ENCODE measurements around the gene CCDC33. TPM values are rescaled to one million over a fixed set of nuclear protein-coding genes. Genes with fewer than 3 reads are reported as not detected.

CCDC33 gene
- total RNA-seq, 1 donor from 2014 or later, result 0.41 TPM

DNA sequence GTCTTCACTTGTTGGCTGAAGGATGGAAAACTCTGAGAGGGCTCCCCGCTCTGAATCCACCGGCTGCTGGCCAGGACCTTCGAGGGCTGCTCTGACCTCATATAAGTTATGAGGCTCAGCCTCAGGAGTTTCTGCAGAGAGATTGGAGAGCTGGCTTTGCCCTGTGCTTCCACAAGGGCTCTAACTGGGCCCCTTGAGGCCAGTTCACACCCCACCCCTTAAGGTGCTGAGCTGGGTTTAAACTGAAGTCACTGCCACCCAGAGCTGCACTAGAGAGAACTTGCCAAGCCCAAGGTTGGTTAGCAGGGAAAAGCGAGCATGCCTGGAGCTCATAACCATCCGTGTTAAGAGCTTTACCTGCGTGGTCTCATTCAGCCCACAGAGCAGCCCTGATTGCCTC lies 2.8 kb upstream of the CCDC33 start:
- TF ChIP-seq EZH2 (IDR thresholded peaks at IDR 0.05; ENCODE audit: insufficient read depth, low read length), result no peak
- TF ChIP-seq, protein P1, sequence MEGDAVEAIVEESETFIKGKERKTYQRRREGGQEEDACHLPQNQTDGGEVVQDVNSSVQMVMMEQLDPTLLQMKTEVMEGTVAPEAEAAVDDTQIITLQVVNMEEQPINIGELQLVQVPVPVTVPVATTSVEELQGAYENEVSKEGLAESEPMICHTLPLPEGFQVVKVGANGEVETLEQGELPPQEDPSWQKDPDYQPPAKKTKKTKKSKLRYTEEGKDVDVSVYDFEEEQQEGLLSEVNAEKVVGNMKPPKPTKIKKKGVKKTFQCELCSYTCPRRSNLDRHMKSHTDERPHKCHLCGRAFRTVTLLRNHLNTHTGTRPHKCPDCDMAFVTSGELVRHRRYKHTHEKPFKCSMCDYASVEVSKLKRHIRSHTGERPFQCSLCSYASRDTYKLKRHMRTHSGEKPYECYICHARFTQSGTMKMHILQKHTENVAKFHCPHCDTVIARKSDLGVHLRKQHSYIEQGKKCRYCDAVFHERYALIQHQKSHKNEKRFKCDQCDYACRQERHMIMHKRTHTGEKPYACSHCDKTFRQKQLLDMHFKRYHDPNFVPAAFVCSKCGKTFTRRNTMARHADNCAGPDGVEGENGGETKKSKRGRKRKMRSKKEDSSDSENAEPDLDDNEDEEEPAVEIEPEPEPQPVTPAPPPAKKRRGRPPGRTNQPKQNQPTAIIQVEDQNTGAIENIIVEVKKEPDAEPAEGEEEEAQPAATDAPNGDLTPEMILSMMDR (IDR thresholded peaks at IDR 0.05; ENCODE audit: insufficient read depth, low read depth, low read length), result no peak
- no peak overlapping the region for H3K4me3 Mint-ChIP-seq (ENCODE audit: unreplicated experiment)
- no peak overlapping the region for H3K4me2 ChIP-seq (ENCODE audit: low read length)
- H3K27me3 Mint-ChIP-seq (ENCODE audit: low read depth, unreplicated experiment), result peaks cover 52% of the 10 kb centered on the region
- no peaks in the 10 kb centered on the region for H3K27me3 ChIP-seq (ENCODE audit: insufficient read depth, low read length)
- DNase-seq (ENCODE audit: low read depth) (no peak), FAIRE-seq (no peak)
- no peaks in the 10 kb centered on the region for H3K9me3 Mint-ChIP-seq (ENCODE audit: unreplicated experiment)
- H2AFZ ChIP-seq (ENCODE audit: low read depth, low read length), result no peak overlapping the region
- H3K4me3 ChIP-seq (ENCODE audit: insufficient read depth, low read depth, low read length), result no peak overlapping the region
- H3K4me1 ChIP-seq (ENCODE audit: insufficient read depth, low read length), result peaks cover 17% of the 10 kb centered on the region
- H3K4me1 Mint-ChIP-seq (ENCODE audit: low read depth, unreplicated experiment), result peaks cover 9% of the 10 kb centered on the region
- no peak overlapping the region for H3K27ac ChIP-seq (ENCODE audit: low read depth, low read length)
- no peak overlapping the region for H3K9ac ChIP-seq (ENCODE audit: low read length)
- no peaks in the 10 kb centered on the region for H3K36me3 Mint-ChIP-seq (ENCODE audit: low read depth, unreplicated experiment)
- H3K9me3 ChIP-seq (ENCODE audit: insufficient read depth, low read depth, low read length), result no peaks in the 10 kb centered on the region
- no peaks in the 10 kb centered on the region for H3K36me3 ChIP-seq (ENCODE audit: insufficient read depth, low read length)
- H4K20me1 ChIP-seq (ENCODE audit: insufficient read depth, low read length), result no peaks in the 10 kb centered on the region
- no peak overlapping the region for H3K27ac Mint-ChIP-seq (ENCODE audit: unreplicated experiment)
- no peaks in the 10 kb centered on the region for H3K79me2 ChIP-seq (ENCODE audit: insufficient read depth, low read length)

DNA sequence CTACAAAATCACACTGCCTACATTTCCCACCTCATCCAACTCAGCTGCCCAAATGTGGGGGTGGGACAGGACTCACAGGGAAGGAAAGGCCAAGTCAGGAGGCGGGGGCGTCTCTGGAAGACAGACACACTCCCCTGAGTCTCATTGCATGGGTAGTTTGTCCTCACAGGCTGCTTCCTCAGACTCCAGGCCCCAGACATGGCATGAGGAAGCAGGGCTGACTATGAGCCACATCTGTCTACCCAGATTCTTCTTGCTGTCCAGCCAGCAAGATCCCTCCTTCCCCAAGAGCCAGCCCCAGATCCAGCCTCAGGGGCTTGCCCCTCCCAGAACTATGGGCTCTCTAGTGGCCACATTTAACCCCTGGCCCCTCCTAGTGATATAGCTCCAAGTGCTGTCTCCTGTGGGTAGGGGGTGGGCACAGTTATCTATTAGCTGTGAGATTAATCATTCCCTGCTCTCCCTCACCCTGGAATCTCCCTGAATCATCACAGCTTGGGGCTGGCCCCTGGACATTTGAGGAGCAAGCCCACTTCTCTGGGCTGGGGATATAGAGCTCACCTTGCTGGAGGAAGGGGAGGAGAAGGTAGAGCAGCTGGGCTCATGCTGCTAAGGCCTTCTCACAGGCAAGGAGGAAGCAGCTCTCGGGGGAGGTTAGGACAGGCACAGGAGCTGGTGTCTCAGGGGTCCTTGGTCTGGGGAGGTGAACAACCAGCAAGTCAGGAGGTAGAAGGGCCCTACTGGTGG lies 2.1 kb upstream of the CCDC33 start:
- peaks cover 11% of the 10 kb centered on the region for H3K4me1 ChIP-seq (ENCODE audit: insufficient read depth, low read length)
- no peaks in the 10 kb centered on the region for H3K79me2 ChIP-seq (ENCODE audit: insufficient read depth, low read length)
- TF ChIP-seq EZH2 (IDR thresholded peaks at IDR 0.05; ENCODE audit: insufficient read depth, low read length), result no peak
- TF ChIP-seq, protein P1 (IDR thresholded peaks at IDR 0.05; ENCODE audit: insufficient read depth, low read depth, low read length), result no peak
- no peak overlapping the region for H3K27ac ChIP-seq (ENCODE audit: low read depth, low read length)
- no peak overlapping the region for H2AFZ ChIP-seq (ENCODE audit: low read depth, low read length)
- Mint-ChIP-seq H3K4me1 (ENCODE audit: low read depth, unreplicated experiment) (peaks cover 9% of the 10 kb centered on the region), H3K27ac (ENCODE audit: unreplicated experiment) (no peak overlapping the region), H3K4me3 (ENCODE audit: unreplicated experiment) (no peak overlapping the region), H3K9me3 (ENCODE audit: unreplicated experiment) (no peaks in the 10 kb centered on the region), H3K27me3 (ENCODE audit: low read depth, unreplicated experiment) (peaks cover 58% of the 10 kb centered on the region), H3K36me3 (ENCODE audit: low read depth, unreplicated experiment) (no peaks in the 10 kb centered on the region)
- no peaks in the 10 kb centered on the region for H3K9me3 ChIP-seq (ENCODE audit: insufficient read depth, low read depth, low read length)
- no peaks in the 10 kb centered on the region for H3K27me3 ChIP-seq (ENCODE audit: insufficient read depth, low read length)
- FAIRE-seq (no peak), DNase-seq (ENCODE audit: low read depth) (no peak)
- H3K9ac ChIP-seq (ENCODE audit: low read length), result no peak overlapping the region
- no peaks in the 10 kb centered on the region for H4K20me1 ChIP-seq (ENCODE audit: insufficient read depth, low read length)
- no peak overlapping the region for H3K4me3 ChIP-seq (ENCODE audit: insufficient read depth, low read depth, low read length)
- no peaks in the 10 kb centered on the region for H3K36me3 ChIP-seq (ENCODE audit: insufficient read depth, low read length)
- no peak overlapping the region for H3K4me2 ChIP-seq (ENCODE audit: low read length)

DNA sequence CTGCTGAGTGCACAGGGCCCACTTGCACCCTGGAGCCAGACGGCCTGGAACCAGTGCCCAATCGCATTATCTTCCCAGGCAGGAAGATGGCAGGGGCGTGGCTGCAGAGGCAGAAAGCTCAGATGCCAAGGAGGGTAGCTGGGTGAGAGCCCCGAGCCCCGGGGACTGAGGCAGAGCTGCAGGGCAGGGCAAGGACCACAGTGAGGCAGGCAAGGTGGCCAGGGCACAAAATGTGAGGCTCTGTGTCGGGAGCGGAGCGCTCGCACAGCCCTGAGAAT lies 1.6 kb upstream of the CCDC33 start:
- Histone ChIP-seq H3K4me2 (ENCODE audit: low read length) (no peak overlapping the region), H3K9ac (ENCODE audit: low read length) (no peak overlapping the region), H3K27ac (ENCODE audit: low read depth, low read length) (no peak overlapping the region), H3K36me3 (ENCODE audit: insufficient read depth, low read length) (no peaks in the 10 kb centered on the region), H3K9me3 (ENCODE audit: insufficient read depth, low read depth, low read length) (no peaks in the 10 kb centered on the region), H3K27me3 (ENCODE audit: insufficient read depth, low read length) (no peaks in the 10 kb centered on the region), H2AFZ (ENCODE audit: low read depth, low read length) (no peak overlapping the region), H4K20me1 (ENCODE audit: insufficient read depth, low read length) (no peaks in the 10 kb centered on the region), H3K4me1 (ENCODE audit: insufficient read depth, low read length) (peaks cover 11% of the 10 kb centered on the region), H3K79me2 (ENCODE audit: insufficient read depth, low read length) (no peaks in the 10 kb centered on the region), H3K4me3 (ENCODE audit: insufficient read depth, low read depth, low read length) (no peak overlapping the region)
- H3K27ac Mint-ChIP-seq (ENCODE audit: unreplicated experiment), result no peak overlapping the region
- TF ChIP-seq, protein P1 (IDR thresholded peaks at IDR 0.05; ENCODE audit: insufficient read depth, low read depth, low read length), result no peak
- TF ChIP-seq EZH2 (IDR thresholded peaks at IDR 0.05; ENCODE audit: insufficient read depth, low read length), result no peak
- DNase-seq (ENCODE audit: low read depth), result no peak
- no peaks in the 10 kb centered on the region for H3K36me3 Mint-ChIP-seq (ENCODE audit: low read depth, unreplicated experiment)
- no peak overlapping the region for H3K4me3 Mint-ChIP-seq (ENCODE audit: unreplicated experiment)
- H3K9me3 Mint-ChIP-seq (ENCODE audit: unreplicated experiment), result no peaks in the 10 kb centered on the region
- FAIRE-seq, result no peak
- H3K27me3 Mint-ChIP-seq (ENCODE audit: low read depth, unreplicated experiment), result peaks cover 61% of the 10 kb centered on the region
- peaks cover 9% of the 10 kb centered on the region for H3K4me1 Mint-ChIP-seq (ENCODE audit: low read depth, unreplicated experiment)
